Activated CD4-positive, alpha-beta T cell treated with anti-CD3 and anti-CD28 coated beads, Interleukin-2, amount 50 U/mL, for 24 hours (primary cell): Measurements from ENCODE around the gene SERPINB6.
"Not testable (repeated sequence)": the region's sequence is repeated elsewhere in the genome, so short reads cannot be mapped to it uniquely, and the experiment has no call there.

Source experiments
- DNase-seq, 2 donors: peaks; one replicate each; pipeline ENCODE4 v3.0.0-alpha.2; 2020; ENCODE audit warnings: low read depth in 1 of 2, low spot score in 1 of 2

Gene SERPINB6

GRCh38 chr6:2915150-2915549, 56.2 kb downstream of the SERPINB6 start:
- no peak for DNase-seq

DNA sequence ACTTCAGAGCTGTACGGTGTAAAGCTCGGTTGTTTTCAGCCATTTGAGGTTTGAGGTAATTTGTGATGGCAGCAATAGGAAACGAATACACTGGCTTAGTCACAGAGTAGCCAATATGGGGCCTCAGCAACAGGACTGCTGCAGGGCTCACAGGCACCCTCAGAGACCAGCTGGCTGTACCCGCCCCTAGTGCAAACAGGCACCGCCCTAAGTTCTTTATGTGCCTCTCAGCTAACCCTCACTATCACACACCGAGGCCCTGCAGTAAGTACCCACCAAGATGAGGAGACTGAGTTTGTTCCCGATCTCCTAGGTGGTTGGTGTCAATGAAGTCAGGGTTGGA, 57.1 kb downstream of the SERPINB6 start:
- no peak for DNase-seq

- DNase-seq: no peak
Observed at GRCh38 chr6:2913621-2914317, 57.6 kb downstream of the SERPINB6 start.

- DNase-seq: no peak
Observed at GRCh38 chr6:2911171-2911570, 60.2 kb downstream of the SERPINB6 start.

DNA sequence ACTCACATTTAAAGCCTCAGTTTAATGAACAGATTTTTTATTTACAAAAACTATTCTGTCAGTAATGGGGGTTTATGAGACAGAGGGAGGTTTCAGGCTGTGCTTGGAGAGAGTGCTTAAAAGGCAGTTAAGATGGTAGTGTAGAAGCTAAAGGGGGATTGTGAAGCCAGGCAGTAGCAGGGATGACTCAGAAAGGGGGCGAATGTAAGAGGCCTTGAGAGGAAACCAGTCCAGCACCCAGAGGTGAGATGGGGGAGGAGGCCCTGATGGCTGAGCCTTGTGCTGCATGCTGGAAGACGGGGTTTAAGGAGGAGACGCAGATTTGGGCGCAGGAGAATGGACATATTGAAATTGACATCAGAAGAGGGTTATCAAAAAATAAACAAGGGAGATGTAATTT, 61.6 kb downstream of the SERPINB6 start:
- no peak for DNase-seq

- DNase-seq: not testable (repeated sequence)
Observed at GRCh38 chr6:2909051-2909606, 62.2 kb downstream of the SERPINB6 start.

DNA sequence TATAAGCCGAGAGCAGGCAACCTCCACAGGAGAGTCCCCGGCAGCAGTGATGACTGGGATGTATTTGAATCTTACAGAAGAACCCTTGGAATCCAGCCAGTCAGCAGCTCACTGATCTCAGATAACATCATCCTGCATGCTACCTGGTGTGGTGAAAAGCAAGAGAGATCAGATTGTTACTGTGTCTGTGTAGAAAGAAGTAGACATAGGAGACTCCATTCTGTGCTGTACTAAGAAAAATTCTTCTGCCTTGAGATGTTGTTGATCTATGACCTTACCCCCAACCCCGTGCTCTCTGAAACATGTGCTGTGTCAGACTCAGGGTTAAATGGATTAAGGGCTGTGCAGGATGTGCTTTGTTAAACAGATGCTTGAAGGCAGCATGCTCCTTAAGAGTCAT, 62.9 kb downstream of the SERPINB6 start:
- DNase-seq: not testable (repeated sequence)

GRCh38 chr6:2903411-2904185, 67.8 kb downstream of the SERPINB6 start:
- not testable (repeated sequence) for DNase-seq

- not testable (repeated sequence) for DNase-seq
Observed at GRCh38 chr6:2901645-2902502, 69.5 kb downstream of the SERPINB6 start.

DNA sequence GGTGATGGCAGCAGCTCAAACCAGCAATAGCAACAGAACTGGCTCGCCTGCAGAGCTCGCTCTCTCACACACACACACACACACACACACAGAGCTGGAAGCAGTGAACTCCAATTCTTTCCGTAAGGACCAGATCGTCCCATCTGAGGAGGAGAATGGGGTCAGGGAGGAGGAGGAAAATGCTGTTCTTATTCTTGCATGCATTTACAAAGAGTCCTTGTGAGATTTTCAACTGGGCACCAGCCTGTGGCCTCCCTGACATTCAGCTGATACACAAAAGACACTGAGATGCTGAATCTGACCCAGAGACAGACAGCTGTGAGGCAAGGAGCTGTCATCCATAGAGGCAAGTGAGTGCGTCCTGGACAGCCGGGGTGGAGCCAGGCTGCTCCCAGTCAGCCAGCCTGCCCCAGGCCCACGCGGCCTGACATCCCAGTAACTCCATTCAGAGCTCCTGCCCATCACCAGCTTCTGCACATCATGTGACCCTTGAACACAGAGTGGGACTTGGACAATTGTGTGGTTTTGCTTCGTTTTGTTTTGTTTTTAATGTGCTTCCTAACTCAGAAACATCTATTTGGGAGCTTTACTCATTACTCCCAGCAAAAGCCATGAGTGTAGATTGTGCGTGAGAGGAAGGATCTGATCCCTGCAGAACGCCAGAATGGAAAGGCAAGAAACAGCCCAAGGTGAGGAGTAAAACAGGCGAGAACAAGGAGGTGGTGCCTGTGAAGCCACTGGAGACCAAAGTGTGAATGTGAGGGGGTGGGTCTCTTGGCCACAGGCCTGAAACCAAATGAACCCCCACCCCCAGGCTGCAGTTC, 70.3 kb downstream of the SERPINB6 start:
- no peak for DNase-seq

- DNase-seq: no peak
Observed at GRCh38 chr6:2900221-2900807, 71.1 kb downstream of the SERPINB6 start.

DNA sequence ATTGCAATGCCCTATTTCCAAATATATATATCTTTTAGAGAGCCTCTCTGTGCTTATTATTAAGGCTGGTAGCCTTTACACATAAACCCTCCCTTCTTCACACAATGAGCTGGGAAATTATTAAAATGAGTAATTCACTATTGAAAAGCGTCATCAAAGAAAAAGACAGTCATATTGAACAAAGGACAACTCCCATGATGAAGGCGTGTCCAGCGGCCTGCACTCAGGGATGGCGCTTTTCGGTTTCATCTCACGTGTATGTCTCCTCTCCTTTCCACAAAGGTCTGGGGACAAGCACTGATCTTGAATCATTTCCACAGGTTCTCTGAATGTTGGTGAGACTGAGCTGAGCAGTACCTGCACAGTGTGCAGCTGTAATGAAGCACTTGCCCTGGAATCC, 71.8 kb downstream of the SERPINB6 start:
- no peak for DNase-seq
